Measurements from ENCODE around the gene TPMT.

TPMT gene

GRCh38 chr6:18121580-18122127 lies 33.2 kb downstream of the TPMT start:
- H3K36me3 ChIP-seq (ENCODE audit: control insufficient read depth, insufficient read depth, low read length): no peaks in the 10 kb centered on the region
- H3K4me3 ChIP-seq (ENCODE audit: low read depth, low read length): peak overlapping the region; percentile 45
- no peak for TF ChIP-seq CTCF (IDR thresholded peaks at IDR 0.05)
- no peak overlapping the region for H3K4me2 ChIP-seq (ENCODE audit: low read length)
- no peaks in the 10 kb centered on the region for H3K9me3 ChIP-seq (ENCODE audit: control insufficient read depth, low read length)
- H3K4me1 ChIP-seq: peaks cover 4% of the 10 kb centered on the region
- H3K79me2 ChIP-seq: no peaks in the 10 kb centered on the region
- no peak overlapping the region for H3K27ac ChIP-seq
- H3K27me3 ChIP-seq (ENCODE audit: control insufficient read depth, insufficient read depth, low read length): no peaks in the 10 kb centered on the region
- H2AFZ ChIP-seq: peak overlapping the region; percentile 98
- H3K9ac ChIP-seq: no peak overlapping the region

- Histone ChIP-seq H3K79me2 (no peaks in the 10 kb centered on the region), H2AFZ (no peak overlapping the region), H3K9me3 (ENCODE audit: control insufficient read depth, low read length) (no peaks in the 10 kb centered on the region), H3K9ac (no peak overlapping the region), H3K27ac (no peak overlapping the region), H3K36me3 (ENCODE audit: control insufficient read depth, insufficient read depth, low read length) (no peaks in the 10 kb centered on the region), H3K4me1 (peaks cover 4% of the 10 kb centered on the region), H3K4me2 (ENCODE audit: low read length) (no peak overlapping the region), H3K4me3 (ENCODE audit: low read depth, low read length) (no peak overlapping the region), H3K27me3 (ENCODE audit: control insufficient read depth, insufficient read depth, low read length) (no peaks in the 10 kb centered on the region)
- no peak for TF ChIP-seq CTCF (IDR thresholded peaks at IDR 0.05)
Observed at GRCh38 chr6:18119236-18119635, 35.6 kb downstream of the TPMT start.

GRCh38 chr6:18118330-18118729 lies 36.5 kb downstream of the TPMT start:
- Histone ChIP-seq H3K79me2 (no peaks in the 10 kb centered on the region), H3K9me3 (ENCODE audit: control insufficient read depth, low read length) (no peaks in the 10 kb centered on the region), H2AFZ (no peak overlapping the region), H3K4me2 (ENCODE audit: low read length) (no peak overlapping the region), H3K27me3 (ENCODE audit: control insufficient read depth, insufficient read depth, low read length) (no peaks in the 10 kb centered on the region), H3K4me1 (peaks cover 4% of the 10 kb centered on the region), H3K27ac (no peak overlapping the region), H3K9ac (no peak overlapping the region), H3K36me3 (ENCODE audit: control insufficient read depth, insufficient read depth, low read length) (no peaks in the 10 kb centered on the region), H3K4me3 (ENCODE audit: low read depth, low read length) (no peak overlapping the region)
- TF ChIP-seq CTCF (IDR thresholded peaks at IDR 0.05): no peak

GRCh38 chr6:18117136-18117535 lies 37.7 kb downstream of the TPMT start:
- no peaks in the 10 kb centered on the region for H3K36me3 ChIP-seq (ENCODE audit: control insufficient read depth, insufficient read depth, low read length)
- H3K9me3 ChIP-seq (ENCODE audit: control insufficient read depth, low read length): no peaks in the 10 kb centered on the region
- H3K27me3 ChIP-seq (ENCODE audit: control insufficient read depth, insufficient read depth, low read length): no peaks in the 10 kb centered on the region
- no peak for TF ChIP-seq CTCF (IDR thresholded peaks at IDR 0.05)
- no peak overlapping the region for H3K4me3 ChIP-seq (ENCODE audit: low read depth, low read length)
- H3K4me2 ChIP-seq (ENCODE audit: low read length): no peak overlapping the region
- H2AFZ ChIP-seq: no peak overlapping the region
- no peak overlapping the region for H3K27ac ChIP-seq
- H3K4me1 ChIP-seq: no peaks in the 10 kb centered on the region
- no peaks in the 10 kb centered on the region for H3K79me2 ChIP-seq
- H3K9ac ChIP-seq: no peak overlapping the region

GRCh38 chr6:18115356-18115755 lies 39.5 kb downstream of the TPMT start:
- no peaks in the 10 kb centered on the region for H3K36me3 ChIP-seq (ENCODE audit: control insufficient read depth, insufficient read depth, low read length)
- TF ChIP-seq CTCF (IDR thresholded peaks at IDR 0.05): no peak
- no peaks in the 10 kb centered on the region for H3K79me2 ChIP-seq
- H3K27ac ChIP-seq: no peak overlapping the region
- no peak overlapping the region for H3K9ac ChIP-seq
- H3K27me3 ChIP-seq (ENCODE audit: control insufficient read depth, insufficient read depth, low read length): no peaks in the 10 kb centered on the region
- H2AFZ ChIP-seq: no peak overlapping the region
- H3K4me1 ChIP-seq: no peaks in the 10 kb centered on the region
- no peak overlapping the region for H3K4me2 ChIP-seq (ENCODE audit: low read length)
- H3K9me3 ChIP-seq (ENCODE audit: control insufficient read depth, low read length): no peaks in the 10 kb centered on the region
- H3K4me3 ChIP-seq (ENCODE audit: low read depth, low read length): no peak overlapping the region
